HG03175 (cell line): ENCODE data around the gene SLC25A33.

Experiments
- ATAC-seq: cut with Tn5 transposase; IDR thresholded peaks from one replicate; pipeline ENCODE4 v1.9.1; 2021; ENCODE audit warnings: mild to moderate bottlenecking, moderate library complexity; ENCODE audit not compliant: unreplicated experiment

The SLC25A33 gene

GRCh38 chr1:9599741-9600140 is 60.5 kb downstream of the SLC25A33 start:
- no peak for ATAC-seq

DNA sequence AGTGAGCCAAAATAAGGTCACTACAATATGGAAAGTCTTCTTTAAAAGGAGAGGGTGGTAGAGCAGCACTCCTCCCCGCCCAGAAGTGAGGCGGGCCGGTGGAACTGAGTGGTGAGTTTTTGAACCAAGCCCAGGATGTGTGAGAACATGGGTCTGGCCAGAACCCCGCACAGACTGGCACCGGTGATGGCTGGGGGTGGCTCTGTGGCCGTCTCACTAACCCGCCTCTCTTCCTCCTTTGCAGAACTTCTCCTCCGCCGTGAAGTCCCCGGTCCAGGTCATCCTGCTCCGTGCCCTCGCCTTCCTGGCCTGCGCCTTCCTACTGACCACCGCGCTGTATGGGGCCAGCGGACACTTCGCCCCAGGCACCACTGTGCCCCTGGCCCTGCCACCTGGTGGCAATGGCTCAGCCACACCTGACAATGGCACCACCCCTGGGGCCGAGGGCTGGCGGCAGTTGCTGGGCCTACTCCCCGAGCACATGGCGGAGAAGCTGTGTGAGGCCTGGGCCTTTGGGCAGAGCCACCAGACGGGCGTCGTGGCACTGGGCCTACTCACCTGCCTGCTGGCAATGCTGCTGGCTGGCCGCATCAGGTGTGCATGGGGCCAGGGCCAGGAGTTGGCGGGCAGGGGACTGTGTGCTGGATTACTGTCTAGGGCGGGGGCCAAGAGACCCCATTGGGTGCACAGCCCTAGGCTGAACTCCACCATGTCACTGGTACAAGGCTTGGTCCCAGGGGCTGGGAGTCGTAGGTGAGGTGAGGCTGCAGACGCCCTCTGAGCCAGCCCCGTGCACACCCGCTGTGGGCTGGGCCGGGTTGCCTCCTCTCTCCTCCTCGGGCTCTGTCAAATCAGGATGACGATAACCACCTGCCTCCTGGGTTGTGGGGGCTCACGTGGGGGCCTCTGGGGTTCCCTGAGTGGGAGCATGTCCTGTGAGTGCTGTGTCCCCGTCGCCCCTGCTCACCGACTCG is 61.9 kb downstream of the SLC25A33 start:
- ATAC-seq, result no peak

GRCh38 chr1:9601942-9602793 is 62.9 kb downstream of the SLC25A33 start:
- no peak for ATAC-seq

DNA sequence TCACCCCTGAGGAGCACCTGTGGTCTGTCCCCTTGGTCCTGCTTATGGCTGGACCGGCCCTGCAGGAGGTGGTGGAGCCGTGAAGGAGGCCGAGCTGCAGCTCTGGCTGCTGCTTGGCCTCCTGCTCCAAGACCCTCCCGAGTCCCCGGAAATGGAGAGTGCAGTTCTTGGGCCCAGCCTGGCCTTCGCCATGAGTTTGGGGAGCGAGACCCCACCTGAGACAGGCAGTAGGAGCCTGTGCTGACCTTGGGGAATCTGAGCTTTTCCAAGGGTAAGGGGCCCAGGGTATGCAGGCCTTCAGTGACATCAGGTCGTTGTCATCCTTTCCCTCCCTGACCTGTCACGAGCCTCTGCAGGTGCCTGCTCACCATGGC is 63.5 kb downstream of the SLC25A33 start:
- no peak for ATAC-seq

GRCh38 chr1:9603307-9603706 is 64.0 kb downstream of the SLC25A33 start:
- ATAC-seq, result no peak

GRCh38 chr1:9603766-9604753 is 64.8 kb downstream of the SLC25A33 start:
- no peak for ATAC-seq

DNA sequence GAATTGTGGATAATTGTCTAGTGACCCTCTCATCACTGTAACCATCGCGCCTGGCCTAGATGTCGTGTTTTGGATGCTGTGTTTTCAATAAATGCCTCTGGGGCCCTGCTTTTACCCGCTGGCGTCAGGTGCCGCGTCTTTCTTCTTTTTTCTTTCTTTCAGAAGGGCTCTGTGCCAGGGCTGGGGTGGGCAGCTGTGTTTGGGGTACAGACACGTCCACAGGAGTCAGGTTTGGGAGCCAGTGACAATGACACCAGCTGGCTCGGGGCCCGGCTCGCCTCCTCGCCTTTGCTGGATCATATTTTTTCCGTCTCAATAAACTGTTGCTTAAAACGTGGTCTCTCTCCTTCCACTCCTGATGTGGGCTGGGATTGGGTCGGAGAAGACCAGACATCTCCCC is 65.6 kb downstream of the SLC25A33 start:
- no peak for ATAC-seq

- no peak for ATAC-seq
These were observed 66.7 kb downstream of the SLC25A33 start for GRCh38 chr1:9605946-9606455.

GRCh38 chr1:9606458-9606857 is 67.2 kb downstream of the SLC25A33 start:
- no peak for ATAC-seq

- ATAC-seq, result no peak
These were observed 67.7 kb downstream of the SLC25A33 start for GRCh38 chr1:9606948-9607347.

DNA sequence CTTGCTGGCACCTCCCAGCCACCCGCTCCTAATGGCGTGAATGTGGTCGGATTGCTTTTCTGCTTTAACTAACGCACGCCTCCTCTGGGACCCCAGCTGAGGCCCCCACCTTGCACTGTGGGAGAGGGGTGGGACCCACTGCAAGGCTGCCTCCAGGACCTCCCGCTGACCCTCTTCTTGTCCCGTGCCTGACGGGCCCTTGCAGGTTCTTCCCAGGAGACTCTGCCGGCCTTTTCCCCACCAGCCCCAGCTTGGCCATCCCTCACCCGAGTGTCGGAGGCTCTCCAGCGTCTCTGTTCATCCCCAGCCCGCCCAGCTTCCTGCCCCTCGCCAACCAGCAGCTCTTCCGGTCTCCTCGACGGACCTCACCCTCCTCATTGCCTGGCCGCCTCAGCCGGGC is 68.1 kb downstream of the SLC25A33 start:
- no peak for ATAC-seq

DNA sequence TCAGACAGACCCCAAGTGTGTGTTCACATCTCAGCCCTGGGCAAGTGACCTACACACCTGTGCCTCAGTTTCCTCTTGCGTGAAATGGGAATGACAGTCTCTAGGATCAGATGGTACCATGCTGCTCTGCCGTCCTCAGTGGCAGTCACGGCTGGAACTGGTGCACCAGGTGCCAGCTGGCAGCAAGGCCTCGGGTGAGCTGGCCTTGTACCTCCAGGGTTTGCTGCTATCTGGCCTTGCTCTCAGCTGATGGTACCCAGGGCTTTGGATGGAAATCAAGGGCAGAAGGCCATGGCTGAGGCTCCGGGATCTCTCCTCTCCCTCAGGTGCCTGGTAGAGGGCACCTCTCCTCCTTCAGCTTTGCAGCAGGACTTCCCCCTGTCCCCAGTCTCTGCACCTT is 70.7 kb downstream of the SLC25A33 start:
- ATAC-seq, result no peak

- no peak for ATAC-seq
These were observed 71.3 kb downstream of the SLC25A33 start for GRCh38 chr1:9610548-9610947.

GRCh38 chr1:9611716-9612115 is 72.5 kb downstream of the SLC25A33 start:
- ATAC-seq, result no peak

DNA sequence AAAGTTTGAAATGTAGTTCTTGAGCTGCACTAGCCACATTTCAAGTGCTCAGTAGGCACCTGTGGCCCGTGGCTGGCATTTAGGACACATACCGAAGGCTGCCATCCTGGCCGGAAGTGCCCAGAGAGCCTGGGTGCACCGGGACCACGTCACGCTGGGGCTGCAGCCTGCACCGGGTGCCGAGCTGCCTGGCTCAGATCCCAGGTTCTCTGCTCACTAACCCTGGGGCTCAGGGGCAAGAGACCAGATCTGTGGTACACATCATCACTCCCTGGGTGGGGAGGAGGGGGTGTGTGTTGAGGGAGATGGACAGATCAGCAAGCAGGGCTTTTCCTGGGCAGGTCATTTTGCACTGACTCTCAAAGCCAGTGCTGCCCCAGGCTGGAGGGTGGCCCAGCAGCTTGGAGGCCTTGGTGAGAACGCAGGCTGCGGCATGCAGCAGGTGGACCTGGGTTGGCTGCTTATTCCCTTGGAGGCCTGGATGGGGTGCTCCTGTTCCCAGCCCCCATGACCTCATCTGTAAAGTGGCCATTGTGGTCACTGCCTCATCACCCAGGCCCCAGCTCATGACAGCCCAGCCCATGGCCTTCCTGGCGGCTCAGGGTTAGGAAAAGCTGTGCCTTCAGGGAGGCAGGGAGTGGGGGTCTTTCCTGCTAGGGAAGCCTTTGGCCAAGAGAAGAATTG is 73.0 kb downstream of the SLC25A33 start:
- no peak for ATAC-seq

GRCh38 chr1:9612871-9613624 is 73.8 kb downstream of the SLC25A33 start:
- ATAC-seq, result no peak

- ATAC-seq, result no peak
These were observed 74.5 kb downstream of the SLC25A33 start for GRCh38 chr1:9613625-9614299.

DNA sequence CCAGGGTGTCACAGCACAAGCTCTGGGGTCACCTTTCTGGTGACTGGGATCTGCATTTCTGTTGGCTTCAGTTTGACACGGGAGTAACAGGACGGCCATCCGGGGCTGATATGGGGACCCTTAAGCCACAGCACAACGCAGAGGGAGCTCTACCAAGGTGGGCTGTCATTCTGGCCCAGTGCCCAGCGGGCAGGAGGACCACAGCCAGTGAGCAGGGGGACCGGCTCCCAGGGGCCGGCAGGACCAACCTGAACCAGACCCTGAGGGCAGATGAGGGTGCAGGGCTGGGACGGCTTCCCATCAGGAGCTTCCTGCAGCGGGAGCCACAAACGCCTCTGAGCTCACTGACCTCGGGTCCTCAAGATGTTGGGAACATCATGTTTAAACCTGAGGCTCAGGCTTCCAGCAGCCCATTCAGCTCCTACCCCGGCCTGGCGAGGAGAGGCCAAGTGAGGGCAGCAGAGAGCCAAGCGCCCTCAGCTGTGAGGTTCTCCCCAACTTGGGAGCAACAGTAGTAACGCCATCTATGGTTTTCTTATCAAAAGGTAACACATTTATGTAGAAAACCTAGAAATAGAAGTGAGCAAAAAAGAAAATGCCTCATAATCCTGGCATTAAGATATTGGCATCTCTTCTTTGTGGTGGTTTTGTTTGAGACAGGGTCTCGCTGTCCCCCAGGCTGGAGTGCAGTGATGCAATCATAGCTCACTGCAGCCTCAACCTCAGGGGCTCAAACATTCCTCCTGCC is 76.2 kb downstream of the SLC25A33 start:
- no peak for ATAC-seq
